AG09319 (cell line): ENCODE results near the gene SLC22A3.

Experiments
- DNase-seq: peaks from one replicate; pipeline ENCODE4 v3.0.0-alpha.2; 2010; ENCODE audit warnings: low read depth; ENCODE audit errors: extremely low read depth
- CTCF ChIP-seq: IDR thresholded peaks from 2 replicates; pipeline ENCODE4 v1.5.1; 2011; ENCODE audit warnings: low read depth, mild to moderate bottlenecking, inconsistent platforms, low read length, moderate library complexity

The SLC22A3 gene

GRCh38 chr6:160336200-160336599 lies 12.0 kb upstream of the SLC22A3 start:
- DNase-seq: no peak

GRCh38 chr6:160337301-160337700 lies 10.9 kb upstream of the SLC22A3 start:
- DNase-seq: no peak
- TF ChIP-seq CTCF: no peak

More at GRCh38 chr6:160336200-160336599, 12.0 kb upstream of the SLC22A3 start:
- TF ChIP-seq CTCF: no peak

GRCh38 chr6:160337991-160338390 lies 10.2 kb upstream of the SLC22A3 start:
- no peak for TF ChIP-seq CTCF
- DNase-seq: no peak

GRCh38 chr6:160343144-160343543 lies 5.0 kb upstream of the SLC22A3 start:
- DNase-seq: no peak
- TF ChIP-seq CTCF: no peak

- no peak for TF ChIP-seq CTCF
These were observed 3.9 kb upstream of the SLC22A3 start for GRCh38 chr6:160344271-160344670.

GRCh38 chr6:160347259-160348222 lies 637 bp upstream of the SLC22A3 start:
- TF ChIP-seq CTCF: no peak
- DNase-seq: no peak

More at GRCh38 chr6:160344271-160344670, 3.9 kb upstream of the SLC22A3 start:
- no peak for DNase-seq

GRCh38 chr6:160349020-160349441 lies 853 bp downstream of the SLC22A3 start:
- no peak for TF ChIP-seq CTCF
- no peak for DNase-seq
